GM21619 (cell line): ENCODE measurements around the gene ARFRP1.

ENCODE experiments used
- ATAC-seq: cut with Tn5 transposase; IDR thresholded peaks from one replicate; pipeline ENCODE4 v1.9.1; 2021; ENCODE audit not compliant: unreplicated experiment

The ARFRP1 gene

GRCh38 chr20:63692436-63693082 is 15.2 kb downstream of the ARFRP1 start:
- ATAC-seq = no peak

DNA sequence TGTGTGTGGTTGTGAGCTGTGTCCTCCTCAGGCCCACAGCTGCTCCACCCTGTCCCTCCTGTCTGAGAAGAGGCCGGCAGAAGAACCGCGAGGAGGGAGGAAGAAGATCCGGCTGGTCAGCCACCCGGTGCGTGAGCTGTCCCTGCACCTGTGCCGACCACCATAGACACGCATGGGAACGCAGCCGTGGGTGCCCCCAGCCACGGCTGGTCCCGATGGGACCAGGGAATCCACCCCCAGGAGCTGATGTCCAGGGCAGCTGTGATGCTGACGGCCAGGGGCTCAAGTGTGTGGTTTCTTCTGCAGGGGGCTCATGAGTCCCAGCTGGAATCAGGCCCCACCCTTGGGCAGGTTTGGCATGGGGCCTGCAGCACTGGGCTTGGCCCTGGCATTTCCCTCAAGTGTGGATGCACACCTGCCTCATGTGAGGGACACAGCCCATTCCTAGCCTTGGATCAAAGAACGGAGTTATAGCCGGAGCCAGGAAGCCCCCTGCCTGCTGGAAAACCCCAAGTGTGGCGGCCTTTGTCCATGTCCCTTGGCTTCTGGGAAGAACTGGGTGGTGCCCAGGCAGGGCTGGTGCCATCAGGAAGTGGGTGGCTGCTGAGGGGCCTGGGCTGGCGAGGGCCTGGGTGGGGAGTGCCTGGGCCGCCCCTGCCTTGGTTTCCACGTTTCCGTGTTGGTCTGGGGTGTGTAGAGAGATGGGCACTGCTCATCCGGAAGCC is 15.9 kb downstream of the ARFRP1 start:
- no peak for ATAC-seq

DNA sequence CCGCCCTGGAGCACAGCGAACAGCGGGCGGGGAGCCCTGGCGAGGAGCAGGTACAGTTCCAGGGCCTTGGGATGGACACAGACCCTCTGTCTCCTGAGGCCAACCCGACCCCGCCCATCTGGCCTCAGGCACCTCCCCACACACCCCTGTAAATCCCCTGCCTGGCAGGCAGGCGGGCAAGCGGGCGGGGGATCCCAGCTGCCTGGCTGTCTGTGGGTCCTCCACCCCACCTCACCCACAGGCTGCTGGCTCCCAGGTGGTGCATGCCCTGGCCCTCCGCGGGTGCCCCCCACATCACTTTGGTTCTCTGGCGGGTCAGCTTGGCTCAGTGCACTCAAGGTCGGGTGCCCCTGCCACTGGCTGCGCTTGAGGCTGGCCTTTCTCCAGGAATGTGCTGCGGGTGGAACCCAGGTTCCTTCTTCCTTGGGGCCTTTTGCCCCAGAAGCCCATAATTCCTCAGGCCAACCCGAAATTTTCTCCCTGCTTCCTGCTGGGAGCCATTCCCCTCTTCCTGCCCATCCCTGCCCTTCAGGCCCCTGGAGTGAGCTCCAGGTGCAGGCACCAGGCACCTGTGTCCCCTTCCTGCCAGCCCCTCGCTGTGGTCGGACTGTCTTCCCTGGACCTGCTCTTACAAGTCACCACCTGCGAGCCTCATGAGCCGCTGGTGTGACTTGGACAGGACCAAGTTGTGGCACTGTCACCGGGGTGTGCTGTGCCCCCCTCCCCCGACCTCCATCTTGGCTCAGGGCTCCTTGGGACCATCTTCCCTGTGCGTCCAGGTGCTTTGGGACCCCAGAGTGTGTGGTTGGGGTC is 16.7 kb downstream of the ARFRP1 start:
- no peak for ATAC-seq

GRCh38 chr20:63690003-63690897 is 17.5 kb downstream of the ARFRP1 start:
- no peak for ATAC-seq

GRCh38 chr20:63689046-63690002 is 18.5 kb downstream of the ARFRP1 start:
- ATAC-seq = no peak

GRCh38 chr20:63688228-63689045 is 19.3 kb downstream of the ARFRP1 start:
- no peak for ATAC-seq

DNA sequence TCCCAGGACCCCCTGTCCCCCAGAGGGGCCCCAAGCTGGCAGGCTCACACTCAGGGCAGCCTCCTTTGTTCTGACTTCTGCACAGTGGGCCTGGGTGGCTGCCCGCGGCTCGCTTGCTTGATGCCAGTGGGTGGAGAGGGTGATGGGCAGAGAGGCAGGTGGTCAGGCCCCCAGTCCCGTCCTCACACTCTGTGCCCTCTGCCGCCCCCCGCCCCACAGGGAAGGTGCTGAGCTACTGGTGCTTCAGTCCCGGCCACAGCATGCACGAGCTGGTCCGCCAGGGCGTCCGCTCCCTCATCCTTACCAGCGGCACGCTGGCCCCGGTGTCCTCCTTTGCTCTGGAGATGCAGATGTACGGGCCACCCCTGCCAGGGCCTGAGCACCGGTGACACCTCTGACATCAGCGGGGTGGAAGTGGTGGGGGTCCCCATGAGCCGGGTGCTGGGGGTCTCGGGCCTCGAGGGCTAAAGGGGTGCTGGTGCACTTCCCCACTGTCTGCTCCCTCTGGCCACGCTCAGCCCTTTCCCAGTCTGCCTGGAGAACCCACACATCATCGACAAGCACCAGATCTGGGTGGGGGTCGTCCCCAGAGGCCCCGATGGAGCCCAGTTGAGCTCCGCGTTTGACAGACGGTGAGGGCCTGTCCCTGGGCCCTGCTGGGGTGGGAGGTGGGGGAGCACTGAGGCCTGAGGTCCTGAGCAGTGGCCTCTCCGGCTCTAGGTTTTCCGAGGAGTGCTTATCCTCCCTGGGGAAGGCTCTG is 20.2 kb downstream of the ARFRP1 start:
- ATAC-seq = no peak

- no peak for ATAC-seq
Measured at GRCh38 chr20:63686492-63687321, 21.1 kb downstream of the ARFRP1 start.

GRCh38 chr20:63686094-63686491 is 21.7 kb downstream of the ARFRP1 start:
- no peak for ATAC-seq

GRCh38 chr20:63685269-63686026 is 22.3 kb downstream of the ARFRP1 start:
- no peak for ATAC-seq

GRCh38 chr20:63682384-63683139 is 25.2 kb downstream of the ARFRP1 start:
- ATAC-seq = no peak

GRCh38 chr20:63681609-63682142 is 26.1 kb downstream of the ARFRP1 start:
- no peak for ATAC-seq

DNA sequence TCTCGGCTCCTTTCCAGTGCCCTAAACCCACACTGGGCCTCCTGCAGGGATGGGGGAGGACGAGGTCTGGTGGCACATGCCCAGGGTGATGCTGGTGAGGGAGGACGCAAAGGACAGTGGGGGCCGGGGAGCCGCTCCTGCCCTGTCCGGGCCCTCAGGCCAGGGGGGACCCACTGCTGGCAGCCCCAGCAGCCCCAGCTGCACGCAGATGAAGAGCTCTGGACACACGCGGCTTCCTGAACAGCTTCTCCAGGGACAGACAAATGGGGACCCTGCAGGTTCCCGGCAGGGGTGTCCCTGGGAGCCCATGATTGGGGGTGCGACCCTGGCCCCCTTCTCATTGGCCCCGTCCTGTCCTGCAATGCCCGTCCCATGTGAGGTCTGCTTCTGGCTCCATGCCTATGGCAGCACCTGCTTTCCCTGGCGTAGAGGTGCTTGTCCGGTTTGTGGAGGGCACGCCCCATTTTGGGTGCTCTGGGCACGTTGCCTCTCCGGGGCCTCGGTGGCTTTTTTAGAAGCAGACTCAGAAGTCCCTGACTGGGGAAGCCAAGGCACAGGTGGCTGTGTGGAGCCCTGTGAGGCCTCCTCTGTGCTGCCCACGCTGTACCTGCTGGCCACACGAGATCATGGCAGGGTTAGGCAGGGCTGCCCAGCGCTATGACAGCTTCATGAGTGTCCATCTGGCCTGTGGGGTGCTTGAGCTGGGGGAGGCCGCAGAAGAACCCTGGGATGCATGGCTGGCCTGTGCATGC is 26.7 kb downstream of the ARFRP1 start:
- ATAC-seq = no peak

- ATAC-seq = no peak
Measured at GRCh38 chr20:63680427-63680826, 27.3 kb downstream of the ARFRP1 start.

GRCh38 chr20:63679799-63680305 is 27.9 kb downstream of the ARFRP1 start:
- ATAC-seq = no peak
